GM06990 (cell line): ENCODE measurements around the gene BACH2.
"Not testable (repeated sequence)": the region's sequence is repeated elsewhere in the genome, so short reads cannot be mapped to it uniquely, and the experiment has no call there.

ENCODE experiments used
- DNase-seq: peaks from one replicate; pipeline ENCODE4 v3.0.0-alpha.2; 2011; ENCODE audit not compliant: insufficient read length; ENCODE audit errors: extremely low read depth
- H3K27me3 ChIP-seq: replicated peaks from 2 replicates; pipeline ENCODE4 v1.6.0; 2011; ENCODE audit warnings: low read length; ENCODE audit not compliant: control insufficient read depth, insufficient read depth
- H3K36me3 ChIP-seq: 2 replicates; pipeline ENCODE4 v1.5.1; 2011; ENCODE audit warnings: low read length; ENCODE audit not compliant: control insufficient read depth, insufficient read depth
- H3K4me3 ChIP-seq: replicated peaks from 2 replicates; pipeline ENCODE4 v1.5.1; 2011; ENCODE audit warnings: low read depth, mild to moderate bottlenecking, control low read depth, low read length
- CTCF ChIP-seq: IDR thresholded peaks from 2 replicates; pipeline ENCODE4 v1.5.1; 2011; ENCODE audit warnings: low read length, control low read depth, mild to moderate bottlenecking, inconsistent platforms; ENCODE audit not compliant: insufficient read depth, poor library complexity, severe bottlenecking

BACH2 gene

GRCh38 chr6:89975366-89975765 lies 321.3 kb downstream of the BACH2 start:
- no peak for DNase-seq
- Histone ChIP-seq H3K27me3 (peaks cover 1% of the 10 kb centered on the region; the same call in 1 of the 2 replicates), H3K36me3 (no peaks in the 10 kb centered on the region), H3K4me3 (no peak overlapping the region)
- TF ChIP-seq CTCF = no peak

- no peak for TF ChIP-seq CTCF
- peaks cover 1% of the 10 kb centered on the region; the same call in 1 of the 2 replicates for H3K27me3 ChIP-seq
- DNase-seq = no peak
- H3K36me3 ChIP-seq = no peaks in the 10 kb centered on the region
- H3K4me3 ChIP-seq = no peak overlapping the region
Observed at GRCh38 chr6:89974834-89975233, 321.8 kb downstream of the BACH2 start.

DNA sequence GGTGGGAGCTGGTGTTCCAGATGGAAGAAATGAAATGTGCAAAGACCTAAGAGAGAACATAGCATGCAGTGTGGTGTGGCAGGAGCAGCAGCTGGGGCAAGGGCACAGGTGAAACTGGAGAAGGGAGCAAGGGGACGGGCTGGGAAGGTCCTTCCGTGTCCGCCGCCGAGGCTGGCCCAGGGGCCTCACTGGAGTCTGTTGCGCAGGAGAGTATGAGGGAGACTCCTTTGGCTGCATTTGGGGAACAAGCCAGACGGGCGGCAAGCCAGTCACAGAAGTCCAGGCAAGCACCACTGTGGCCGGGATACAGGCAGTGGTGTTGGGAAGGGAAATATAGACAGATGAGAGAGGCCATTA lies 324.6 kb downstream of the BACH2 start:
- DNase-seq = no peak
- peaks cover 3% of the 10 kb centered on the region; the same call in 1 of the 2 replicates for H3K27me3 ChIP-seq
- TF ChIP-seq CTCF = no peak
- H3K4me3 ChIP-seq = no peak overlapping the region
- no peaks in the 10 kb centered on the region for H3K36me3 ChIP-seq

GRCh38 chr6:89971338-89972024 lies 325.2 kb downstream of the BACH2 start:
- DNase-seq, H3K4me3 ChIP-seq, H3K36me3 ChIP-seq, H3K27me3 ChIP-seq: not testable (repeated sequence)

- H3K27me3 ChIP-seq = peaks cover 4% of the 10 kb centered on the region; the same call in 1 of the 2 replicates
- H3K4me3 ChIP-seq = no peak overlapping the region
- no peak for DNase-seq
- TF ChIP-seq CTCF = peak; percentile 36
- no peaks in the 10 kb centered on the region for H3K36me3 ChIP-seq
Observed at GRCh38 chr6:89970609-89971337, 325.9 kb downstream of the BACH2 start.

DNA sequence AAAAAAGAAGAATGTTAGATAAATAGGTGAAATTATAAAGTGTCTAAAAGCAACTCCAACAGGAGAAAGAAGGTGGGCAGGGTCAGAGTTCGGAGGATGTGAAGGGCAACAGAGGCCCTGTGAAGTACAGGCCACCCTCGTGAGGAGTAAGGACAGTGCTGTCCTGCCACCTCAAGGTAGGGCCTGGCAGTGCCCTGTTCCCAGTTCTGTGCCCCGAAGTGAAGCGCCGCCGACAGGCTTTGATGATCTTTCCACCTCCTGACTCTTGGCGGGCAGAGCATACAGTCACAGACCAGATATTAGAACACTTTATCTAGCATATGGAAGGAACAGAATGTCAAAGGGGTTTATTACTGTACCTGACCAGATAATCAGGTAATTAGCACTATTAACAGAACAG lies 326.6 kb downstream of the BACH2 start:
- TF ChIP-seq CTCF = no peak
- DNase-seq = no peak

More for the DNA sequence above, 326.6 kb downstream of the BACH2 start:
- H3K4me3 ChIP-seq = no peak overlapping the region
- H3K27me3 ChIP-seq = peaks cover 4% of the 10 kb centered on the region; the same call in 1 of the 2 replicates
- H3K36me3 ChIP-seq = no peaks in the 10 kb centered on the region
